BLaER1 (cell line): Measurements from ENCODE around the gene GRIK2.

Source experiments
- H3K27ac ChIP-seq: shearing (Covaris generic); formaldehyde crosslinking; 2 replicates; pipeline ENCODE4 v1.8.1; 2022
- H3K27me3 ChIP-seq: shearing (Covaris generic); formaldehyde crosslinking; 2 replicates; pipeline ENCODE4 v1.8.1; 2022
- H3K36me3 ChIP-seq: shearing (Covaris generic); formaldehyde crosslinking; 2 replicates; pipeline ENCODE4 v1.8.1; 2022
- H3K4me1 ChIP-seq: shearing (Covaris generic); formaldehyde crosslinking; 2 replicates; pipeline ENCODE4 v1.8.1; 2022
- H3K4me2 ChIP-seq: shearing (Covaris generic); formaldehyde crosslinking; 2 replicates; pipeline ENCODE4 v1.8.1; 2022
- H3K4me3 ChIP-seq: shearing (Covaris generic); formaldehyde crosslinking; 2 replicates; pipeline ENCODE4 v1.8.1; 2022
- H3K9ac ChIP-seq: shearing (Covaris generic); formaldehyde crosslinking; 2 replicates; pipeline ENCODE4 v1.8.1; 2022
- H3K9me3 ChIP-seq: shearing (Covaris generic); formaldehyde crosslinking; 2 replicates; pipeline ENCODE4 v1.8.1; 2022
- H4K20me1 ChIP-seq: shearing (Covaris generic); formaldehyde crosslinking; 2 replicates; pipeline ENCODE4 v1.8.1; 2022
- Cebpa-rat ChIP-seq: shearing (Covaris generic); IDR thresholded peaks from 2 replicates; pipeline ENCODE4 v1.8.1; 2022

Gene GRIK2

GRCh38 chr6:101879782-101880181 is 486.3 kb downstream of the GRIK2 start:
- Histone ChIP-seq H3K27ac (no peak overlapping the region), H3K36me3 (no peaks in the 10 kb centered on the region), H3K4me1 (no peaks in the 10 kb centered on the region), H3K9me3 (no peaks in the 10 kb centered on the region), H4K20me1 (no peaks in the 10 kb centered on the region), H3K4me2 (no peak overlapping the region), H3K9ac (no peak overlapping the region), H3K27me3 (no peaks in the 10 kb centered on the region), H3K4me3 (no peak overlapping the region)
- no peak for TF ChIP-seq Cebpa-rat

DNA sequence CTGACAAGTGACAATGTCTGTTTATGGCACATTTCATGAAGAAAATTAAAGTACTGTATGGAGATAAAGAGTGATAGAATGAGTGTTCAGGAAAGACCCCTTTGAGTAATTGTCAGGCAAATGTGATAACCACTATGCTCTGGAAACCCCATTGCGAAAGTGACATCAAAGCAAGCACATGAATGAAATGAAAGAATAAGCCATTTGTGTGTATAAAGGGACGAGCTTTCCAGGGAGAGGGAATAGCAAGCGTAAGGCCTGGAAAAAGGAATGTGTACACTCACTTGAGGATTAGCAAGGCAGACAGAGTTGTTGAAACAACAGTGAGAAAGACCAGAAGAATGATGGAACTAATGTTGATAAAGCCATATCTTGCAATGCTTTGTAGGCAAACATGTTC is 490.0 kb downstream of the GRIK2 start:
- Histone ChIP-seq H4K20me1 (no peaks in the 10 kb centered on the region), H3K36me3 (no peaks in the 10 kb centered on the region), H3K27ac (no peak overlapping the region), H3K4me1 (no peaks in the 10 kb centered on the region), H3K9ac (no peak overlapping the region), H3K27me3 (no peaks in the 10 kb centered on the region), H3K4me3 (no peak overlapping the region), H3K9me3 (no peaks in the 10 kb centered on the region), H3K4me2 (no peak overlapping the region)
- TF ChIP-seq Cebpa-rat: no peak

DNA sequence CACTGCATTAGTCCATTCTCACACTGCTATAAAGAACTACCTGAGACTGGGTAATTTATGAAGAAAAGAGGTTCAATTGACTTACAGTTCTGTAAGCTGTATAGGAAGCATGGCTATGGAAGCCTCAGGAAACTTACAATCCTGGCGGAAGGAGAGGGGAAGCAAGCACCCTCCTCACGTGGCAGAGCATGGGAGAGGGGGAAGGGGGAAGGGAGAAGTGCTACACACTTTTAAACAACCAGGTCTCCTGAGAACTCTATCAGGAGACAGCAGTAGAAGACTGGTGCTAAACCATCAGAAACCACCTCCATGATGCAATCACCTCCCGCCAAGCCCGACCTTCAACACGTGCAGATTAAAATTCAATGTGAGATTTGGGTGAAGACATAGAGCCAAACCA is 494.0 kb downstream of the GRIK2 start:
- Histone ChIP-seq H3K27me3 (no peaks in the 10 kb centered on the region), H3K9me3 (no peaks in the 10 kb centered on the region), H3K4me2 (no peak overlapping the region), H3K27ac (no peak overlapping the region), H3K9ac (no peak overlapping the region), H3K4me3 (no peak overlapping the region), H3K4me1 (no peaks in the 10 kb centered on the region), H4K20me1 (no peaks in the 10 kb centered on the region), H3K36me3 (no peaks in the 10 kb centered on the region)
- no peak for TF ChIP-seq Cebpa-rat

GRCh38 chr6:101907356-101908217 is 514.1 kb downstream of the GRIK2 start:
- no peak overlapping the region for H3K9ac ChIP-seq
- no peak for TF ChIP-seq Cebpa-rat
- no peak overlapping the region for H3K27ac ChIP-seq
- no peaks in the 10 kb centered on the region for H3K9me3 ChIP-seq
- no peak overlapping the region for H3K4me3 ChIP-seq
- H3K4me2 ChIP-seq: no peak overlapping the region
- no peaks in the 10 kb centered on the region for H3K36me3 ChIP-seq
- no peaks in the 10 kb centered on the region for H3K4me1 ChIP-seq
- H3K27me3 ChIP-seq: no peaks in the 10 kb centered on the region
- no peaks in the 10 kb centered on the region for H4K20me1 ChIP-seq

DNA sequence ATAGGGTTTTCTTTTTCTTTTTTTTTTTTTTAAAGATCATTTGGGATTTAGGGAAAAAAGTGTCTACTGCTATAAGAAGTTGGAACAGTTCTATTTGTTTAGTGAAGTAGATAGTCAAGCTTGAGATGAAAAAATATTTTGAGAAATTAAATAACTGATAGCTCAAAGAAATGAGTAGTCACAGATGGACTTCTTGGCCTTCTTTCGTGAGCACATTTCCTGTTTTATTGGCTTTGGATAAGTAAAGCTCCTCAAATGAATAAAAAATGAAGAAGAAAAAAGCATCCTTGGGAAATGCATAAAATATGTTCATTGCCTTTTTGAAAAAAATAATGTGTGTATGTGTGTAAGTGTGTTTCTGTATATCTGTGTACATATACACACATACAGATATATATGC is 515.9 kb downstream of the GRIK2 start:
- no peak for TF ChIP-seq Cebpa-rat
- no peak overlapping the region for H3K4me3 ChIP-seq
- H3K9me3 ChIP-seq: no peaks in the 10 kb centered on the region
- no peaks in the 10 kb centered on the region for H4K20me1 ChIP-seq
- no peak overlapping the region for H3K4me2 ChIP-seq
- H3K36me3 ChIP-seq: no peaks in the 10 kb centered on the region
- no peaks in the 10 kb centered on the region for H3K4me1 ChIP-seq
- no peak overlapping the region for H3K27ac ChIP-seq
- H3K27me3 ChIP-seq: no peaks in the 10 kb centered on the region
- no peak overlapping the region for H3K9ac ChIP-seq

DNA sequence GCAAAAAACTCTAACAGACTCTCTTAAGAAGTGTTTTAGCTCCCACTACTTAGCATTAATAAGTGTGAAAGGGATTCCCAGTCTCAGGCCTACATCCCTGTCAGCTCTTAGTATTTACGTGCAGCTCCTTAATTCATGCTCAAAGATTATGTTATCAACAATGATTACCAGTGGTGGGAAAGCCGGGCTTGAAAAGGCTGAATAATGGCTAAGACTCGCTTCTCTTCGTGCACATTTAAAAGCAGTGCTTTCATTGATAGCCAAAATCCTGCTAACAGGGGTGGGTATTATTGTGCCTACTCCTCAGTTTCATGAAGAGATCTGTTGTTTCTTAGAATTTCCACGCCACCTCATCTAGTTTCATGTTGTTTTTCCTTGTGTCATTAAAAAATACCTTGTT is 518.8 kb downstream of the GRIK2 start:
- H4K20me1 ChIP-seq: no peaks in the 10 kb centered on the region
- no peak overlapping the region for H3K4me3 ChIP-seq
- H3K9me3 ChIP-seq: no peaks in the 10 kb centered on the region
- H3K4me1 ChIP-seq: no peaks in the 10 kb centered on the region
- no peak for TF ChIP-seq Cebpa-rat
- H3K27me3 ChIP-seq: no peaks in the 10 kb centered on the region
- no peaks in the 10 kb centered on the region for H3K36me3 ChIP-seq
- no peak overlapping the region for H3K4me2 ChIP-seq
- no peak overlapping the region for H3K9ac ChIP-seq
- H3K27ac ChIP-seq: no peak overlapping the region

DNA sequence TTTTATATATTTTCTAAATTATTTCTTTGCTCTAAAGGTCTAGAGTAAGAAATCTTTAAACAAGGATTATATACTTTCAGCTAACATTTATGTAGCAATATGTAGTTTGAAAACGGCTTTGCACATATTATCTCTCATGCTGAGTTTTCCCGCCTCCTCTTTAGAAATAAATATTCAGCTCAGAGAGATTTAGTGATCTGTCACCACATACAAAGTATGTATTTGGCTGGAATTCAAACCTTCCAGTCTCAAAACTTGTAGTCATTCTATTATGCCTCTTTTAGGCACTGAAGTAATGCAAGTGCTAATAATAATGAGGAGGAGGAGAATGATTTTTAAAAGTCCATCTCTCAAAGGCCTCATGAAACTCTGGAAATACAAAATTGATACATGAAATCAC is 525.0 kb downstream of the GRIK2 start:
- no peak overlapping the region for H3K4me2 ChIP-seq
- H3K27me3 ChIP-seq: no peaks in the 10 kb centered on the region
- H3K4me3 ChIP-seq: no peak overlapping the region
- no peak for TF ChIP-seq Cebpa-rat
- H3K36me3 ChIP-seq: no peaks in the 10 kb centered on the region
- no peaks in the 10 kb centered on the region for H4K20me1 ChIP-seq
- no peaks in the 10 kb centered on the region for H3K9me3 ChIP-seq
- no peak overlapping the region for H3K9ac ChIP-seq
- no peak overlapping the region for H3K27ac ChIP-seq
- no peaks in the 10 kb centered on the region for H3K4me1 ChIP-seq

DNA sequence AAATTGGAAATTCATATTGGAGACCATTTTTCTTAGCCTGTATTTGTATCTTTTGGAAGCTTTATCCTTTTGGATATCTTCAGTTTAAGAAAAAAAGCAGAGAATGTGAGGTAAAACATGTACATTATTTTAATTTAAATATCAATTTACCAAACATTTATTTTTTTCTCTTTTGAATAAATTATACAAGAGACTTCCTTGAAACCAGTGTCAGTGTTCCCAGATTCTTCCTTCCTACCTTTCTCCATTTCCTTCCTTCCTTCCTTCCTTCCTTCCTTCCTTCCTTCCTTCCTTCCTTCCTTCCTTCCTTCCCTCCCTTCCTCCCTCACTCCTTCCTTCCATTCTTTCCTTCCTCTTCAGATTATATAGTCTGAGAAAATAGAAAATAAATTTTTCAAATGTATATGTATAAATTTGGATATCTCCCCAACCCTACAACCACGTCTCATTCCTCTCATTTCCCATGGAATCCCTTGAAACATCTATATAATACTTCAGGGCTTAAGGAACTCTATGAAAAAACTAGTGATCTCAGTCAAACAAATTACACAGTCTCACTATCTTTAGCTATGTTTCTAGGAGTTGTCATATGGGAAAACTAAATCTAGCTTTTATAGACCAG is 528.4 kb downstream of the GRIK2 start:
- Histone ChIP-seq H3K4me1 (no peaks in the 10 kb centered on the region), H3K4me2 (no peak overlapping the region), H3K27ac (no peak overlapping the region), H3K4me3 (no peak overlapping the region), H3K36me3 (no peaks in the 10 kb centered on the region), H3K9ac (no peak overlapping the region), H3K27me3 (no peaks in the 10 kb centered on the region), H3K9me3 (no peaks in the 10 kb centered on the region), H4K20me1 (no peaks in the 10 kb centered on the region)
- TF ChIP-seq Cebpa-rat: no peak

DNA sequence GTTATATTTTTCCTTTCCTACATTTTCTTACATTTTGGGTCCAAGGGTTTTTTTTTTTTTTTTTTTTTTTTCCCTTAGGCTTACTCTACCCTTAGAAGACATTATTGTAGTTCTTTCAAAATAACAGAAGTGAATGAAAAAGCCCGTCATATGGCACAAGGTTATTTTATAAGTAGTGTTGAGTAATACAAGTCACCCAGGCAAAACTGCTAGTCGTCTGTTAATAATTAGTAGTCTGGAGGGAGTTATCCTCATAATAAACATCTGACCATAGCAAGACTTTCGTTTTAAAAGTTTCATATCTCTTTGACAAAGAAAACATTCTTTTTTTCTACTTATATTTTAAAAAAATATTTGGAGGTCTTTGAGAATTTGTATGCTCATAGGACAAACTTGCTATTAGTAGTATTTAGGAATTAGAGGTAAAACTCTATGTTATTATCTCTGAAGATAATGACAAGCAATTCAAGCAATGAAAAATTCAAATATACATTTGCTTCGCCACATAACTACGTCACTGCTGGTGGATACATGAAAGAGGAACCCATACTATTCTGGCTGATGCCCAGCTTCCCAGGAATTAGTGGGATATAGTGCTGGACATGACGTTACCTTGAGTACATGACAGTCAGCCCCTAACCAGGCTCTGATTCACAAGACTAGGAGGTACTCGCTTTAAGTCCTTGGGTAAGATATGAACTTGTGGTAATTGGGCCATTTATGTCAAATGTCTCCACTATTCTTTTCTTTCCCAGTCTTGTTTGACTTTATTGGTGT is 532.8 kb downstream of the GRIK2 start:
- Histone ChIP-seq H3K4me1 (no peaks in the 10 kb centered on the region), H3K27me3 (no peaks in the 10 kb centered on the region), H3K36me3 (no peaks in the 10 kb centered on the region), H3K9me3 (no peaks in the 10 kb centered on the region), H3K9ac (no peak overlapping the region), H3K27ac (no peak overlapping the region), H3K4me3 (no peak overlapping the region), H3K4me2 (no peak overlapping the region), H4K20me1 (no peaks in the 10 kb centered on the region)
- TF ChIP-seq Cebpa-rat: no peak

GRCh38 chr6:101931766-101932165 is 538.3 kb downstream of the GRIK2 start:
- Histone ChIP-seq H3K4me2 (no peak overlapping the region), H3K27ac (no peak overlapping the region)

More at GRCh38 chr6:101931766-101932165, 538.3 kb downstream of the GRIK2 start:
- TF ChIP-seq Cebpa-rat: no peak
- Histone ChIP-seq H3K4me3 (no peak overlapping the region), H3K27me3 (no peaks in the 10 kb centered on the region), H3K9me3 (no peaks in the 10 kb centered on the region), H3K4me1 (no peaks in the 10 kb centered on the region), H3K9ac (no peak overlapping the region), H4K20me1 (no peaks in the 10 kb centered on the region), H3K36me3 (no peaks in the 10 kb centered on the region)
